GM18951 (cell line): ENCODE results near the gene DHX32.

ENCODE experiments used
- POLR2A ChIP-seq: IDR thresholded peaks from 4 replicates; pipeline ENCODE4 v1.6.1; 2011; ENCODE audit warnings: mild to moderate bottlenecking; ENCODE audit not compliant: insufficient read length, insufficient read depth; ENCODE audit errors: extremely low read depth
- in situ Hi-C: fragments of 300-500 bp; cut with MboI; formaldehyde crosslinking; loops from one replicate; pipeline ENCODE4 v1.12.0; 2022; ENCODE audit warnings: low sequenced_read_pairs, mixed read lengths, inconsistent platforms; ENCODE audit not compliant: unreplicated experiment

The DHX32 gene

DNA sequence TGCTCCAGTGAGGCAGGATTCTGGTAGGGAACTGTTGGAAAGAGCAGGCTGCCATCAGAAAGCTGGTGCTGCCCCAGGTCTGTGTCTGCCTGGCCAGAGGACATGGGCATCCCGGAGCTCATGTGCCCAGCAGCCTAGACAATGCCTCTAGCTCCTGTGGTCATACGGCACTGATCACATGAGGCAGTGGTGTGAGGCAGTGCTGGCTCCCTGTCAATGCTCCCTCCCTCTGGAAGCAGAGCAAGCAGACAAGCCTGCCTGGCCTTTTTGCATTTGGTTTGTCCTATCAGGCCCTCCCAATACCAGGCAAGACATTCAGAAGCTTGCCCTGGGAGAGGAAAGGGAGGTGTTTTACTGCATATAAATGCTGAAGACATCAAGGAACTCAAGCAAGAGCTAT, 86.0 kb downstream of the DHX32 start:
- in situ Hi-C loops: no loop called here

GRCh38 chr10:125792342-125793300, 88.5 kb downstream of the DHX32 start:
- no peak for TF ChIP-seq POLR2A
- in situ Hi-C loops: no loop called here

More for the DNA sequence above, 86.0 kb downstream of the DHX32 start:
- no peak for TF ChIP-seq POLR2A

DNA sequence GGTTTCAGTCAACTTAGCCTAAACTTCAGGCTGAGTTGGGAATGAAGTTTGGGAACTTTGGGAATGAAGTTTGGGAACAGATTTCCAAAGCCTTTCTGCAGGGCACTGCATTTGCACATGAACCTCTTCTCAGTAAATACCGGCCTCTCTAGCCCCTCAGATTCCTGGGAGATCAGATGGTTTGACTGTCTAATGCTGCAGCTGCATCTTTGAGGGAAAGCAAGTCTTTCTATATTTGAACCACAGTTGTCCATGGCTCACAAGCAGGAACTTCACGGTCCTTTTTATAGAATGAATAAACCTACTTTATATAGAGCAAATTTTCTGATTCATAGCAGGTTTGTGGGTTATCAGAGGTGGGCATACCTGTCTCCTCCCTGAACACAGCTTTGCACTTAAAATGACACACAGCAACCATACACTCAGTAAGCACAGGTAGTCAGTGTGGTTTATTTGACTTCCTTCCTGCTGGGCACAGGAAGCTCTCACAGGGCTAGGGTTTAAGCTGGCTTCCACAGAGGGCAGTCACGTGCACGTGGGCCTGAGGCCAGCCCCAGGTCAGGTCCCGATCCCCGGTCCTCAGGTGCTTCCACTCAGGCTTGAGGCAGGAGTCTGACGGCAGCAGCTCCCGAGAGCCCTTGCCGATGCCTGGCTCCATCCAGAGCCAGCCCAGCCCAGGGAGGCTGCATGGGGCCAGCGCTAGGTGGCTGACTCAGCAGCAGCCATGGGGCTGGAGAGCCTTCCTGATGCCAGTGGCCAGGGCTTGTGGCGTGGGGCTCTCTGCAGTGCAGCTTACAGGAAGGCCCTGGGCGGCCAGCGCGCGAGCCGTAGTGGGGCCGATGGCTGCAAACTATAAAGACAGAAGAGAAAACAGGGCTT, 92.7 kb downstream of the DHX32 start:
- no peak for TF ChIP-seq POLR2A
- in situ Hi-C loops: no loop called here
